ENCODE measurements around the gene NEFH.

Gene NEFH

GRCh38 chr22:29517215-29517908 lies 37.3 kb downstream of the NEFH start:
- H3K27me3 Mint-ChIP-seq = no peaks in the 10 kb centered on the region
- no peak overlapping the region for H3K27ac Mint-ChIP-seq (ENCODE audit: low read depth)
- no peaks in the 10 kb centered on the region for H3K9me3 Mint-ChIP-seq
- peaks cover 64% of the 10 kb centered on the region for H3K36me3 Mint-ChIP-seq (ENCODE audit: insufficient read depth)
- H3K4me1 Mint-ChIP-seq = no peaks in the 10 kb centered on the region
- ATAC-seq (replicated peaks; ENCODE audit: extremely low read depth, poor library complexity, severe bottlenecking) (no peak), DNase-seq (ENCODE audit: low spot score in 2 of 2) (no peak)
- H3K4me3 Mint-ChIP-seq = no peak overlapping the region

GRCh38 chr22:29518427-29518826 lies 38.4 kb downstream of the NEFH start:
- H3K9me3 Mint-ChIP-seq = no peaks in the 10 kb centered on the region
- no peaks in the 10 kb centered on the region for H3K4me1 Mint-ChIP-seq
- H3K27ac Mint-ChIP-seq (ENCODE audit: low read depth) = no peak overlapping the region
- no peak for DNase-seq (ENCODE audit: low spot score in 2 of 2)
- ATAC-seq (replicated peaks; ENCODE audit: extremely low read depth, poor library complexity, severe bottlenecking) = no peak
- H3K36me3 Mint-ChIP-seq (ENCODE audit: insufficient read depth) = peaks cover 68% of the 10 kb centered on the region
- no peak overlapping the region for H3K4me3 Mint-ChIP-seq
- no peaks in the 10 kb centered on the region for H3K27me3 Mint-ChIP-seq

GRCh38 chr22:29519996-29520395 lies 40.0 kb downstream of the NEFH start:
- Mint-ChIP-seq H3K36me3 (ENCODE audit: insufficient read depth) (peaks cover 69% of the 10 kb centered on the region), H3K4me1 (no peaks in the 10 kb centered on the region)
- no peak for ATAC-seq (replicated peaks; ENCODE audit: extremely low read depth, poor library complexity, severe bottlenecking)

GRCh38 chr22:29520851-29521250 lies 40.8 kb downstream of the NEFH start:
- no peaks in the 10 kb centered on the region for H3K27me3 Mint-ChIP-seq
- DNase-seq (ENCODE audit: low spot score in 2 of 2) (no peak), ATAC-seq (replicated peaks; ENCODE audit: extremely low read depth, poor library complexity, severe bottlenecking) (no peak)
- H3K27ac Mint-ChIP-seq (ENCODE audit: low read depth) = no peak overlapping the region
- peaks cover 70% of the 10 kb centered on the region for H3K36me3 Mint-ChIP-seq (ENCODE audit: insufficient read depth)
- H3K4me1 Mint-ChIP-seq = no peaks in the 10 kb centered on the region
- no peaks in the 10 kb centered on the region for H3K9me3 Mint-ChIP-seq
- H3K4me3 Mint-ChIP-seq = no peak overlapping the region

More at GRCh38 chr22:29519996-29520395, 40.0 kb downstream of the NEFH start:
- Mint-ChIP-seq H3K4me3 (no peak overlapping the region), H3K27ac (ENCODE audit: low read depth) (peak overlapping the region; percentile 29), H3K27me3 (no peaks in the 10 kb centered on the region), H3K9me3 (no peaks in the 10 kb centered on the region)
- no peak for DNase-seq (ENCODE audit: low spot score in 2 of 2)

- Mint-ChIP-seq H3K27ac (ENCODE audit: low read depth) (no peak overlapping the region), H3K9me3 (no peaks in the 10 kb centered on the region), H3K4me3 (no peak overlapping the region), H3K4me1 (no peaks in the 10 kb centered on the region), H3K27me3 (no peaks in the 10 kb centered on the region), H3K36me3 (ENCODE audit: insufficient read depth) (peaks cover 72% of the 10 kb centered on the region)
- ATAC-seq (replicated peaks; ENCODE audit: extremely low read depth, poor library complexity, severe bottlenecking) (no peak), DNase-seq (ENCODE audit: low spot score in 2 of 2) (no peak)
These were observed 41.5 kb downstream of the NEFH start for GRCh38 chr22:29521526-29521925.

- ATAC-seq (replicated peaks; ENCODE audit: extremely low read depth, poor library complexity, severe bottlenecking) (no peak), DNase-seq (ENCODE audit: low spot score in 2 of 2) (no peak)
- H3K9me3 Mint-ChIP-seq = no peaks in the 10 kb centered on the region
- no peak overlapping the region for H3K27ac Mint-ChIP-seq (ENCODE audit: low read depth)
- H3K27me3 Mint-ChIP-seq = no peaks in the 10 kb centered on the region
- H3K4me3 Mint-ChIP-seq = no peak overlapping the region
- peaks cover 66% of the 10 kb centered on the region for H3K36me3 Mint-ChIP-seq (ENCODE audit: insufficient read depth)
- no peaks in the 10 kb centered on the region for H3K4me1 Mint-ChIP-seq
These were observed 43.7 kb downstream of the NEFH start for GRCh38 chr22:29523761-29524160.

DNA sequence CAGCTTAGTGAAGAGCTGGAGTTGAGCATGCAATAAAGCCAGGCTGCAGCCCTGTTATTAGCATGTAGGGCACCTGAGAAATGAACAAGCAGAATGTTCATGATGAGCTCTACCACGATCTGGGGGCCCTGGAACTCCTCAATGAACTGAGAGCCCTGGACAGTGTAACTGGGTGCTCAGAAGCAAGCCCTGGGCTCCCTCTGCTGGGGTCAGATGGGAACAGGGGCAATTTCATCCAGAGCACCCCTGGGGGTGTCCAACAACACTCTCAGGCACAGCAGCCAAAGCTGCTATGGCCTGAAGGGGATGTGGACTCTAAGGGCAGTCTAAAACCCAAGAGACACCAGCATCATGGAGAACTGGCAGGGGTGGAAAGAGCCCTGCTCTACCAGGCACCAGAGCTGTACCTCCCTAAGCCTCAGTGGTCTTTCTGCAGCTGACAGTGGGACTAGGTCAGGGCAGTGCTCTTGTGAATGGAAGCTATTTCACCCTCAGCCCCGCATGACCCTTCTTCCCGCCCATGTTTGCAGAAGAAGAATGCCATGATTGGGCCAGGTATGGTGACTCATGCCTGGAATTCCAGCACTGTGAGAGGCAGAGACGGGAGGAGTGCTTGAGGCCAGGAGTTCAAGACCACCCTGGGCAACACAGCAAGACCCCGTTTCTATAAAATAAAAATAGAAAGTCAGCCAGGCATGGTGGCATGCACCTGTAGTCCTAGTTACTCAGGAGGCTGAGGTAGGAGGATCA lies 44.6 kb downstream of the NEFH start:
- no peak overlapping the region for H3K4me3 Mint-ChIP-seq
- ATAC-seq (replicated peaks; ENCODE audit: extremely low read depth, poor library complexity, severe bottlenecking) (peak; percentile 42), DNase-seq (ENCODE audit: low spot score in 2 of 2) (no peak)
- no peaks in the 10 kb centered on the region for H3K4me1 Mint-ChIP-seq
- peaks cover 70% of the 10 kb centered on the region for H3K36me3 Mint-ChIP-seq (ENCODE audit: insufficient read depth)
- H3K27ac Mint-ChIP-seq (ENCODE audit: low read depth) = no peak overlapping the region
- H3K9me3 Mint-ChIP-seq = no peaks in the 10 kb centered on the region
- no peaks in the 10 kb centered on the region for H3K27me3 Mint-ChIP-seq

DNA sequence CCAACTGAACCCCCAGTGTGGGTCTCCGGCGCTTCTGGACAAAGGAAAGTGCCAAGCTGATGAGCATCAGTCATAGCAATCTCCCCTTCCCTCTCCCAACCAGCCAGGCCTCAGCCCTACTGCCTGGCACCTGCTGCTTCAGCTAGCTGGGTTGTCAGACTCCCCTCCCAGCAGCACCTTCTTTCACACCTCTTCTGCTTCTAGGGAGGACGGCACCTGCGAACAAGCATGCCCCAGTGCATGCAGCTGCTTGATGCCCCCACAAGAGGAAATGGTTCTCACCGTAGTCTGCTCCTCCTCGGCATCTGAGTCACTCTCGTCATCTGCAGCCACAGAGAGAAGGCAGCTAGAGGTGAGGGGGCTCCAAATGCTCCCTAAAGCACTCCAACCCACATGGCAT lies 48.1 kb downstream of the NEFH start:
- no peak overlapping the region for H3K4me3 Mint-ChIP-seq
- no peaks in the 10 kb centered on the region for H3K27me3 Mint-ChIP-seq
- peaks cover 56% of the 10 kb centered on the region for H3K36me3 Mint-ChIP-seq (ENCODE audit: insufficient read depth)
- ATAC-seq (replicated peaks; ENCODE audit: extremely low read depth, poor library complexity, severe bottlenecking) (peak; percentile 88), DNase-seq (ENCODE audit: low spot score in 2 of 2) (peak in 1 of 2 donors; percentile 33)
- no peaks in the 10 kb centered on the region for H3K4me1 Mint-ChIP-seq
- H3K27ac Mint-ChIP-seq (ENCODE audit: low read depth) = peak overlapping the region; percentile 86
- no peaks in the 10 kb centered on the region for H3K9me3 Mint-ChIP-seq

DNA sequence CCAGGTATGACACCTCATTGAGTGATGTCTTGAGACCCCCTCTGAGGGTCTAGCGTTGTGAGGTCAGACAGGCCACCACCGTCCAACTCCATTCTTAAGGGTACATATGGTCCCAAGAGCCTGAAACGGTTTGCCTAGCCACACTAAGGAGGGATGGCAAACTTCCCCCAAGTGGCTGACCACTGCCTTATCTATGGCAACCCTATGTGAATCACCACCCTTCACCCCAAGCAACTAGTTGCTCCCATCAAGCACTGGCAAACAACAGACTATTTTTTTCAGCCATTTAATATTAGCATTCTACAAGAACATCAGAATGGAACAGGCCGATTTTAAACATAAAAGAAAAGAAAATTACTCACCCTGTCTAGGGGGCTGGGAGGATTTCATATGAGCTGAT lies 50.7 kb downstream of the NEFH start:
- Mint-ChIP-seq H3K27ac (ENCODE audit: low read depth) (no peak overlapping the region), H3K4me3 (no peak overlapping the region), H3K9me3 (no peaks in the 10 kb centered on the region), H3K4me1 (no peaks in the 10 kb centered on the region), H3K27me3 (no peaks in the 10 kb centered on the region), H3K36me3 (ENCODE audit: insufficient read depth) (peaks cover 60% of the 10 kb centered on the region)
- ATAC-seq (replicated peaks; ENCODE audit: extremely low read depth, poor library complexity, severe bottlenecking) (no peak), DNase-seq (ENCODE audit: low spot score in 2 of 2) (no peak)

DNA sequence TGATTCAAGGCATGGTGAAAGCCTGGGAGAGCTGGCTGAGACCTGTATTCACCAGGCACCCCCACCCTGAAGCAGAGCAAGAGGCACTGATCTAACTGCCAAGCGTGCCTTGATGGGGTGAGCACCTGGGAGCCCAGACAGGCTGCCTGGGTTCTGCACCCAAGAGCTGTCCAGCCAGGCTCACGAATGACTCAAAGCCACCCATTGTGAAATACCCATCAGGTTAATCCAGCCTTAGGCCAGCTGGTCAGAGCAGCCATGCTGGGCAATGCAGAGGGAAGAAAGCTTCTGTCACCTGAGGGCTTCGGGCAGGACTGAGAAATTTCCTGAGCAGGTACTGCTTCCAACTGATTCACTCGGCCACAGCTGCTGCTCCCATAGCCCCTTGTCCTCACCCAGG lies 51.4 kb downstream of the NEFH start:
- no peaks in the 10 kb centered on the region for H3K27me3 Mint-ChIP-seq
- no peak overlapping the region for H3K27ac Mint-ChIP-seq (ENCODE audit: low read depth)
- no peak for ATAC-seq (replicated peaks; ENCODE audit: extremely low read depth, poor library complexity, severe bottlenecking)

DNA sequence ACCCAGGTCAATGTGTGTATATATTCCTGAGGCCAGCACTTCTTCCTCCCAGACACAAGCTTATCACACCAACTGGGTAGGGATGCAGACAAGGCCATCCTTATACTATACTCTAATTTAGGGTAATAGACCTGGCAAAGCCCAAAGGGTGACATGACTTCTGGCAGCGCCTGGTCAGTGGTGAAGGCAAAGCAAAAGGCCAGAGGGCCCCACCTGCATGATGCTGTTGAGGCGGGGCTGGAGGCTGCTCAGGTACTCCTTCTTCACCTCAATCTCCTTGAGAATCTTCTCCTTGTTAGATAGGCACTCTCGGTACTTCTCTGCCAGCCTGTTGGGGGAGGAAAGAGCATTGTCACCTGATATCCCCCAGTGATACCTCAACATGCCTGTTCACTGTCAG lies 56.4 kb downstream of the NEFH start:
- no peaks in the 10 kb centered on the region for H3K27me3 Mint-ChIP-seq
- ATAC-seq (replicated peaks; ENCODE audit: extremely low read depth, poor library complexity, severe bottlenecking) = no peak
- no peaks in the 10 kb centered on the region for H3K9me3 Mint-ChIP-seq
- H3K36me3 Mint-ChIP-seq (ENCODE audit: insufficient read depth) = peaks cover 80% of the 10 kb centered on the region
- no peak for DNase-seq (ENCODE audit: low spot score in 2 of 2)
- H3K4me3 Mint-ChIP-seq = no peak overlapping the region
- H3K27ac Mint-ChIP-seq (ENCODE audit: low read depth) = no peak overlapping the region
- H3K4me1 Mint-ChIP-seq = no peaks in the 10 kb centered on the region

More for the DNA sequence above, 51.4 kb downstream of the NEFH start:
- no peaks in the 10 kb centered on the region for H3K4me1 Mint-ChIP-seq
- H3K4me3 Mint-ChIP-seq = no peak overlapping the region
- no peak for DNase-seq (ENCODE audit: low spot score in 2 of 2)
- no peaks in the 10 kb centered on the region for H3K9me3 Mint-ChIP-seq
- H3K36me3 Mint-ChIP-seq (ENCODE audit: insufficient read depth) = peaks cover 61% of the 10 kb centered on the region

- H3K4me3 Mint-ChIP-seq = no peak overlapping the region
- no peaks in the 10 kb centered on the region for H3K4me1 Mint-ChIP-seq
- H3K36me3 Mint-ChIP-seq (ENCODE audit: insufficient read depth) = peaks cover 81% of the 10 kb centered on the region
- ATAC-seq (replicated peaks; ENCODE audit: extremely low read depth, poor library complexity, severe bottlenecking) (no peak), DNase-seq (ENCODE audit: low spot score in 2 of 2) (no peak)
- H3K9me3 Mint-ChIP-seq = no peaks in the 10 kb centered on the region
- no peak overlapping the region for H3K27ac Mint-ChIP-seq (ENCODE audit: low read depth)
- H3K27me3 Mint-ChIP-seq = no peaks in the 10 kb centered on the region
These were observed 59.1 kb downstream of the NEFH start for GRCh38 chr22:29539105-29539504.
